ENCODE results near the gene LMAN1.

DNA sequence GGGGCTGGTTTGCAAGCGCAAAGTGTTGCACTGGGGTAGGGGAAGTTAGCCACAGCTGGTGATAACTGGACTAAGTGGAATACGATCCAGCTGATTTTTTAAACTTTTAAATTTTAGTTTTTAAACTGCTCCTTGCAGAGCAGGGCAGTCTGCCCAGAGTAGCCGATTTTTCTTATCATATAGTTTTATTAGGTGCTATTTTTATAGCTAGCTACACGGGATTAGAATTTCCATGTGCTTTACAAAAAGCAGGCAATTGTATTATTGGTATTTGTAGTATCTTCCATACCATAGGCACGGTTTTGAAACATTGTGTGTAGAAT is 50.2 kb downstream of the LMAN1 start:
- TF ChIP-seq, protein P1, sequence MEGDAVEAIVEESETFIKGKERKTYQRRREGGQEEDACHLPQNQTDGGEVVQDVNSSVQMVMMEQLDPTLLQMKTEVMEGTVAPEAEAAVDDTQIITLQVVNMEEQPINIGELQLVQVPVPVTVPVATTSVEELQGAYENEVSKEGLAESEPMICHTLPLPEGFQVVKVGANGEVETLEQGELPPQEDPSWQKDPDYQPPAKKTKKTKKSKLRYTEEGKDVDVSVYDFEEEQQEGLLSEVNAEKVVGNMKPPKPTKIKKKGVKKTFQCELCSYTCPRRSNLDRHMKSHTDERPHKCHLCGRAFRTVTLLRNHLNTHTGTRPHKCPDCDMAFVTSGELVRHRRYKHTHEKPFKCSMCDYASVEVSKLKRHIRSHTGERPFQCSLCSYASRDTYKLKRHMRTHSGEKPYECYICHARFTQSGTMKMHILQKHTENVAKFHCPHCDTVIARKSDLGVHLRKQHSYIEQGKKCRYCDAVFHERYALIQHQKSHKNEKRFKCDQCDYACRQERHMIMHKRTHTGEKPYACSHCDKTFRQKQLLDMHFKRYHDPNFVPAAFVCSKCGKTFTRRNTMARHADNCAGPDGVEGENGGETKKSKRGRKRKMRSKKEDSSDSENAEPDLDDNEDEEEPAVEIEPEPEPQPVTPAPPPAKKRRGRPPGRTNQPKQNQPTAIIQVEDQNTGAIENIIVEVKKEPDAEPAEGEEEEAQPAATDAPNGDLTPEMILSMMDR (IDR thresholded peaks at IDR 0.05): no peak
- no peak for TF ChIP-seq POLR2A (IDR thresholded peaks at IDR 0.05)

Data from esophagus squamous epithelium (tissue), 4 donors.